HS-5 (cell line): Measurements from ENCODE around the gene RFTN2.
"Not testable (repeated sequence)": the region's sequence is repeated elsewhere in the genome, so short reads cannot be mapped to it uniquely, and the experiment has no call there.

ENCODE experiments used
- DNase-seq: peaks from one replicate; pipeline ENCODE4 v3.0.0-alpha.2; 2012; ENCODE audit warnings: low read depth

RFTN2 gene

DNA sequence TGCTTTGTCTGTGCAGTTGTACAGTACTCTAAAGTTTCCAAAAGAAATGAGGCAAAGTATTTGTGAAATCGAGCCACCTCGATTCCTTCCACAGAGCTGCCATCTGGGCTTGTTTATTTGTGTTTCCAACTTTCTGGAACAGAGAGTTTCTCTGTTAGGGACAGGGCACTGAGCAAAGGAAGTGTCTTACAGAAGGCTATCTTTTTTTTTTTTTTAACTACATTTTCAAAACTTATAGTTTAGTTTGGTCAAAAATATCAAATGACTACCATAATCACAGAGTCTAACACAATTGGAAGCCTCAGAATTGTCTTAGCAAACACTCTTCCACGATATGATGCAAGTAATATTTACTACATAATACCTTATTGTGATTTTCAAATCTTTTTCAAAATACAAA is 796 bp downstream of the RFTN2 start:
- no peak for DNase-seq

DNA sequence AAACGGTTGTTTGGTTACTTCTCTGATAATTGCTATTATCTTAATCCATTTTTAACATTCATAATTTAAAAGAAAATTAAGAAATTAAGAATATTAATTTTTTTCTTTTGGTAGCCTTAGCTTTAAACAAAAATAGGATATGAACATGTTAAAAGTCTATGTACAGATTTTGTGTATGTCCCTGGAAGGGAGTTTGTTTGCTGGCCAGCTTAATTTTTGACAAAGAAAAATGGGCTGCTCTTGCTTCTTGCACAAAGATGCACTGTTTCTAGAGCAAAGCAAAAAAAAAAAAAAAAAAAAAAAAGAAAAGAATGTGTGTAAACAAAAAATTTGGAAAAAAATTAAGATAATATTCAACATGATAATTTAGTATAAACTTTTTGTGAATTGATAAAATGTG is 1.3 kb downstream of the RFTN2 start:
- DNase-seq, result no peak

DNA sequence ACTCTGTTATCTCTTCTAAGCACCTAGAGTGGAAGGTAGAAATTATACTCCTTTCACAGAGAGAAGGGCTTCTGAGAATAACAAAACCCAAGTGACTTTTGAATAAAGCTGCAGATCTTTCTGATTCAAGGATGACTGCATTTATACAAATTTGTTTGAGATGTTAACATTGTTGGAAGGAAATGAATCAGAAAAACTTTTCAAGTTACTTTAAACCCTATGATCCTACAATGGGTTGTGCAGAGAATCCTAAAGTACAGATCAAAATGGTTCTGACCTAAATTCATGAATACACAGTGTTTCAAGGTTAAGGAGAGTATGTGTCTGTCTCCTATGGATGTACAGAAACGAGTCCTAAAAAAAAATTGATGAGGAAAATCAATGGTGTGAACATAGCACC is 1.8 kb downstream of the RFTN2 start:
- DNase-seq, result no peak

DNA sequence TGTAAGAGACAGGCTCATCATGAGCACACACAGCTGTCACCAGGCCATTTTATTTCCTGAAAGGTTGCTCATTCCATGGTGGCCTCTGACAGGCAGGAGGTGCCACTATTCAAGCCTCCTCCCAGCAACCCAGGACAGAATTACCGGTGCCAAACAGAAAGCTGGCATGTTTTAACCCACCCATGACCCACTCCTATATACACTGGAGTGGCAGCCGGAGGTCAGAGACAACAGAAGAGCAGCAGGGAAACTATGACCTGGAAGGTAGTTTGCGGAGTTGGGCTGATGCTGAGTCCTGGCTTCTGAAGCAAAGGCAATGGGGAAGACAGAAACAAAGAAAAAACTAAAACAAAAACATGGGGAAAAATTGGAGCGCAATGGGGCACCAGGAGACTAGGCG is 2.3 kb downstream of the RFTN2 start:
- DNase-seq, result no peak

DNA sequence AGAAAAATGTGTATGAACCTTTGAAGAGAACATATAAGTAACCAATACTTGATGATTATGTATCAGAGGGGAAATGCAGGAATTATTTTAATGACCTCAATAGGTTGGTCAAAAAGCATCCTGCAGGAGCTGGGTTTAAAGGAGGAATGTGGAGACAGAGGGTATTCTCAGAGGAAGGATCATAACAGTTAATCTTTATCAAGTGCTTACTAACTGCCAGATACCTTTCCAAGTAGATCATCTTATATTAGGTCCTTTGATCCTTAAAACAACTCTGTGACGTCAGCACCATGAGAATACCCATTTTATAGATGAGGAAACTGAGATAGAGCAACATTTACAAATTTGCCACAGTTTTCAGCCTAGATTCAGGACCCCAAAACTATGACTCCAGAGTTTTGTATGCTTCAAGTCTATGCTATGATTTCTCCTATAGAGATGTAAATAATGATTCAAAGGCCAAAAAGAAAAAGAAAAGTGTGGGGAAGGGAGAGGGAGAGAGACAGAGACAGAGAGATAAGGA is 3.0 kb downstream of the RFTN2 start:
- DNase-seq, result no peak

DNA sequence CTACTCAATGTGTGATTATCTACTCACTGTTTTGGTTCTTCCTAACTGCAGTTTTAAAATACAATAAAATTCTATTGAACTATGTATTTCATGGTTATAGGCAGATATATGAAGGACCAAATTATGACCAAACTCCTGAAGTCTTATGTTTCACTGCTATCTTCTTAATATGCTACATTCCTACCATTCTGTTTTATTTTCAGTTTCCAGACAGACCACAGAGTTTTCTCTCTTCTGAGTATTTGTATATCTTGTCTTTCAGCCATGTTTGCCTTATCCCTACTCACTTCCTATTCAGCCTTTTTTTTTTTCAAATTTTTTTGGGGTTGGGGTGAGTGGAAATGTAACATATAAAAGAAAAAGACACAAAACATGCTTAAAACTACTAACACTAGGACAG is 6.3 kb downstream of the RFTN2 start:
- no peak for DNase-seq

DNA sequence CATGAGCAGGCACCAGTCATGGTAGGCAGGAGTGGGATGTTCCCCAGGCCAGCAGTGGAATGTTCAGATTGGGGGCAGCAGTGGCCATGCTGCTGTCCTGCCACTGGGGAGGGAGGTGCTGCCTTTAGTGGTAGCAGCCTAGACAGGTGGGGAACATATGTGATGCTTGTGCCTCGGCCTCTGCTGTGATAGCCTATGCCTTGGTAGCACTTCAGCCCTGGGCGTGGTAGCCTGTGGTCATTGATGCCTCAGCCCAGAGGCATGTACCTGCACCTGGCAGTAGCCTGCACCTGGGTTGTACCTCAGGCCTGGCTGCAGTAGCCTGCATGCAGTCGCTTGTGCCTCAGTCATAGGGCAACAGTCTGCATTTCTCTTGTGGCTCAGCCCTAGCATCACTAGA is 7.1 kb downstream of the RFTN2 start:
- DNase-seq, result no peak

DNA sequence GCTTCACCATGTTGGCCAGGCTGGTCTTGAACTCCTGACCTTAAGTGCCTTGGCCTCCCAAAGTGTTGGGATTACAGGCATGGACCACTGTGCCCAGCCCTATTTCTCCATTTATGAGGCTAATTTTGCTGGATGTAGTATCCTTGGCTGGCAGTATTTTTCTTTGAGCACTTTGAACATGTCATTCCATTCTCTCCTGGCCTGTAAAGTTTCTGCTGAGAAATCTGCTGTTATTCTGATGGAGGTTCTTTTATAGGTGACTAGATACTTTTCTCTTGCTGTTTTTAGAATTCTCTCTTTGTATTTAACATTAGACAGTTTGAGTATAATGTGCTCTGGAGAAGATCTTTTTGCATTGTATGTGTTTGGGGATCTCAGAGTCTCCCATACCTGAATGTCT is 9.1 kb downstream of the RFTN2 start:
- no peak for DNase-seq

DNA sequence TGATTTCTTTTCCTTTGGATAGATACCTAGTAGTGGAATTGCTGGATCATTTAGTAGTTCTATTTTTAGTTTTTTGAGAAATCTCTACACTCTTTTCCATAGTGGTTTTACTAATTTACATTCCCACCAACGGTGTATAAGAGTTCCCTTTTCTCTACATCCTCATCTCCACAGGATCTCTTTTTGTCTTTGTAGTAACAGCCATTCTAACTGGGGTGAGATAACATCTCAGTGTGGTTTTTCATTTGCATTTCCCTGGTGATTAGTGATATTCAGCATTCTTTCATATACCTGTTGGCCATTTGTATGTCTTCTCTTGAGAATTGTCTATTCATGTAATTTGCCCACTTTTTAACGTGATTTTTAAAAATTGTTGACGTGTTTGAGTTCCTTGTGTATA is 13.8 kb downstream of the RFTN2 start:
- DNase-seq, result no peak

DNA sequence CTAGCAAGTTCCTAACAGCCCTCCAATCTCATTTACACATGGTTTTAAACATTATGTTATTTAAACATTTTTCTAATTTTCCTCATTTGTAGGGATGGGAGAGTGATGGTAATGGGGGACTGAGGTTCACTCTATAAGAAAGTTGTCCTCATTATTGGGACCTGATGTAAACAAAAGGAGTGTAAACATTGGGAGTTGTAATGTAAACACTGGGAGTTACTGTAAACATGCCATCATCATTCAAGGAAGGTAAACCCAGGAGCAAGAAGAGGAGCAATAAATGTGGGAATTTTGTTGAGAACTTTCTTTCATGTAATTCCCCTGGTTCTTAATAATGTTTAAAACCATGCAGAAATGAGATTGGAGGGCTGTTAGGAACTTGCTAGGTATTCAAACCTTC is 17.8 kb downstream of the RFTN2 start:
- DNase-seq, result no peak

DNA sequence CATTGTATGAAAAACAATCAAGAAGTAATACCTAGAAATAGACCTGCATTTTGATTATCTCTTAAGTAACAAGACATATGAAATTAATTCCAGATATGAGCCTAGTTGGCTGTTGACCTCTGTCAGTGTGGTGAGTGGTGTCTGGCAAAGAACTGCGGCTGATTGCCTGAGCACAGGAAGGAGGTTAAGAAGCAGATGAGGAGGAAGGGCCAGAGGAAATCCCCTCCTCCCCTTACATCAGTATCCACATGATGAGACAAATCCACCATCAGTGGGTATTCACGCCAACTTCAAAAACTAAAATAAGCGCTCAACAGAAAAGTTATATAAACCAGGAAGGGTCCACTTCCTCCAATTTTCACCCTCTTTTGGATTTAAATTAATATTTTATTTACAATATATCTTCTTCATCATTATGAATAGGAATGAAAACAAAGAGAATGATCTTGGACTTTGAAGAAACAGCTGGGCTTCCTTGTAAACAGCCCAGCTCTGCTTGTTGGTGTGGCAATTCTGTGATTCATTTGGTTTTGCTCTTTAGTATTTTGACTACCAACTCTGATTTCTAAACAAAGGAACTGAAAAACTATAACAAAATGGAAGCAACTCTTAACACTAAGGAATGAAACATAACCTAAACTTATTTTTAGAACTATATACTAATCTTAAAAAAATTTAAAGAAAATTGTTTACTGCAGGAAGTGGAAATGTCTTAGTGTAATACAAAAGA is 27.3 kb downstream of the RFTN2 start:
- no peak for DNase-seq

DNA sequence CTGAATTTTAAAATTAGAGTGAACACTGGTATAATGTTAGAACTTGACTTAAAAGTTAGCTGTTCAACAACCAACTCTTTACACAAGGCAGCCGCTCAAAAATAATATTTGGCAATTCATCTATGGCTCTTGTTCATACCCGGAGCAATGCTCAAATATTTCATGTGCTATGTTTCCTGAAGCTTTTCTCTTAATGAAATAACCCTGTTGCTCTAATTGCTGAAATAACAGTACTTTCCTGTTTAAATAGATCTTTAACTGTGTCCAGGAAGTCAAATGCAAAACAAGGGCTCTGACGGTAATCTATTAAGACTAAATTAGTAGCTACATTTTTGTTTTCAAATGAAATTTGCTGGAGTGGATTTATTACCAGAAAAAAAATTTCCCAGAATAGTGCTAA is 33.7 kb downstream of the RFTN2 start:
- DNase-seq, result no peak

DNA sequence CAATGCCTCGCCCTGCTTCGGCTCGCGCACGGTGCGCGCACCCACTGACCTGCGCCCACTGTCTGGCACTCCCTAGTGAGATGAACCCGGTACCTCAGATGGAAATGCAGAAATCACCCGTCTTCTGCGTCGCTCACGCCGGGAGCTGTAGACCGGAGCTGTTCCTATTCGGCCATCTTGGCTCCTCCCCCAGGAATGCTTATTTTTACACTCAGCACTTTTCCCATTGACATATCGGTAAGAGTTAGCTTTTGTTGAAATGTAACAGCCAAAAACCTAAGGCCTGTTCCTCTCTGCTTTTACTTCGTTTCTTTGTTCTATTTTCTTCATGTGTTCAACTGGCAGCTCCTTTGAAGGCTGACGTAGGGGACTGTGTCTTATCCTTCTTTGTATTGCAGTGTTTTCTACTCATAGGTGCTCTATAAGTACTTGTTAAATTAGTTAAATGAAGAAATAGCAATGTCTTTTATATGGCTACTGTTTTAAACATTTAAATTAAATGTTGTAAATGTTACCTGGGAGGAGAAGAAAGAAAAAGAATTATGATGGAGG is 34.7 kb downstream of the RFTN2 start:
- not testable (repeated sequence) for DNase-seq

DNA sequence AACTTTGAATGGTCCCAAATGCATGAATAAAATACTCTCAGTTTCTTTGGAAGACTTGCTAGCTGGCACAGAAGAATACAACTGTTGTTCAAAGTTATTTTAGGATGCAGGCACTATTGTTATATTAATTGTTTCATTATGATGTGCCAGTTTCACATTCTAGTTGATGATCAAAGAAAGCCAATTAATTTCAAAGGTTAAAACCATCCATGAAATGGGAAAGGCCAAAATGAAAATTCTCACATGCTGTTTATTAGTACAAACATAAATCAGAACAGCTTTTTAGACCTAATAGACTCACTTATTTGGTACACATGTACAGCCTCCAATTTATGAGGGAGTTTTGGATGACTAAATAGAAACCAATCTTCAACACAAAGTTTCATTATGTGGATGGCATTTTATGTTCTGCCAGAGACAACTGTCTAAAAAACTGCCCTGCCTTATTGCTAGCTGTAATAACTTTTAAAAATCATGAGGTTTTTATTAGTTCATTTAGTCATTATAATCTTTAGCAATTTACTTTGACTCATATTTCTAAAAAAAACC is 42.2 kb downstream of the RFTN2 start:
- DNase-seq, result no peak

DNA sequence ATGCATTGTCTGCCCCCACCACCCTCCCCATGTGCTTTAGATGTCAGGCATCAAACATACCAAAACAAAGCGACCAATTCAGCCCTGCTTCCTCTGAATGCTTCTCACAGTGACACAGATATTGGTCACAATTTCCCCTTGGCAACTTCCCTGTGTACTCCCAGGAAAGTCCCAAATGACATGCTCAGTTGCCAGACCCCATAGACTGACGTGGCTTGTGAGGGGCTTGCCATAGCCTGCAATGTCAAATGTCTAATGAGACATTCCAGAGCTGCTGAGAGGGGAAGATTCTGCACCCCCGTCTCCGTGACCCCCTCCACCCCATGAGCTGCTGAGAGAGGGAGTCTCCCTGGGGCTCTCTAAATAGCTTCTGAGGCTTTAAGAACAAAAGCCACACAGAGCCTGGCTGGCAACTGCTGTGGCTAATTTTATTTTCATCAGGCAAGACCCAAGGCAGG is 47.3 kb downstream of the RFTN2 start:
- DNase-seq, result no peak

DNA sequence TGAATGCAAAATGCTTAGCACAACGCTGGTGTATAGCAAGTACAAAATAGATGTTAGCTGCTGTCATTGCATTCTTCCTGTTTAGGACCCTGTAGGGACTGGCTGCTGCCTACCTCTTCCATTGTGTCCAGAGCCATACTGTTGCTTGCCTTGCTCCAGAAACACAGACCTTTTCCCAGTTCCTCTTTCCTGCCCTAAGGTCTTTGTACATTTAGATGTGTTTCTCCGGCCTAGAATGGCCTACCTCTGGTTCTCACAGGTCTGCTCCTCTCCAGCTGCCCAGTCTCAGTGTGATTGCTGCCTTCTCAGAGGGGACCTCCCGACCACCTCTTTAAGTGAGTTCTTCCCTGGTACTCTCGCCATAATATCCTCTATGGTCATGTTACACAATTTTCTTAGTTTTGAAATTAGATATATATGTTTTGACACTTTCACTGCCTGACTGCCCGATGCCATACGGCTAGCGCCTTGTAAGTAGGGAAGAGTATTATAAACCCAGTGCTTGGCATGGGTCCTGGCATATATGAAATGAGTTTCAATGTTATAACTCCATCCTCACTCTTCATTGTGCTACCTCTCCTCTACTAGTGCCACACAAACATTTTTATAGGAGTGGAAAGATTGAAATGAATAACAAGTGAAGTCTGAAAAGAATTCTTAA is 48.3 kb downstream of the RFTN2 start:
- DNase-seq, result no peak

DNA sequence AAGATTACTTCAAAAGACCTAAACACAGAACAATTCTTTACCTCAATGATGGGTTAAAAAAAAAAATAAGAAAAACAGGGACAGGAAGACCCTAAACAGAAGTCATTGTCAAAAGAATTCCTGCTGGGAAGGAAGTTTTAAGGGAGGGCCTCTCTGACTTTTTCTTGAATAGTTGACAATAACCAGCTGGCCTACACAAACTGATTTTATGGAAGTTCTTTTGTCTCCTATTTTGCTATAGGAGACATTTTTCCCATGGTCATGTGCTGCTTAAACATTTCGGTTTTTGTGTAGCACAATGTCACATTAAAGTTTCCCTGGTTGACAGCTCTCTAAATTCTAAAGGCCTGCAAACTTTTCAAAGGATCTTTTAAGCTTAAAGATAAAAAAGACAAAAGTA is 55.3 kb downstream of the RFTN2 start:
- no peak for DNase-seq

DNA sequence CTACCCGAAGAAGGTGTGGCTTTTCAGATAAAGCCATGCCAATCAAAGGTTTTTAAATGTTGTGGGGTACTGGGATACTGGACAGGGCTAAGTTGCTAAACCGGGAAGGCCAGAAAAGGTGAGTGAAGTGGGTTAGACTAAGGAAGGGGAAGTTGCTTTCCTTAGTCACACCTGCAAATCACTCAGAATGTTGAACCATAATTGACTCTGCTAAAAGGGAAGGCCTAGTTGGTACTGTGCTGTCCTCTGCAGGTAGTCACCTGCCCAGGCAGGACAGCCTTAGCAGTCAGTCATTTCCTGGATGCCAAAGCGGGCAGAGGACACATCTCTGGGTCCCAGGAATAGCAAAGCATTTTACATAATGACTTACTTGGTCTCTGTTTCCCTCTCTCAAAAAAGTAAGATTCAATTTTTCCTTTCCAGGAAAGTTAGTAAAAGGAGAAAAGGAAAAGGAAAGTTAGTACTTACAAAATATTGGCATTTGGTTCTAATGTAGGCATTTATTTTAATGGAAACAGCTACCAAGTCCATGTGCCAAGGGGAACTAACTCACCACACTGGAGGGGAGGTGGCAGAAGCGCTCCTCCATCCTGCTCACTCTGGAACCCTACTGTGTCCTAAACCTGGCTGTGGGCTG is 60.3 kb downstream of the RFTN2 start:
- DNase-seq, result no peak

DNA sequence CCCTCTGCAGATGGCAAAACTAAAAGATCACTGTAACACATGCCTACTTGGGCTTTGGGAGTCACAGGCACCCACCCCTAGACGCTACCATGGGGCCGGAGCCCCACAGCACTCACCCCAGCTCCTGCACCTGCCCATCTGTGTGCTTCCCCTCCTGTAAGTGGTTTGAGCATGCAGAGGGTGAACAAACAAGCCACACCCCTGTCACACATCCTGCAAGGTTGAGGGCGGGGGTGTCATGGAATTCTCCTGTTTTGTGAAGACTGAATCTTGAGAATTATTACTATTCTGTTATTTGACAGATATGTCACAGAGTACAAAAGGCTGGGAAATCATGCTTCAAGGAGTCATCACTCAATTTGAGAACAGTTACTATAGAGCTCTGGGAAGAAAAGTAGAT is 60.9 kb downstream of the RFTN2 start:
- DNase-seq, result no peak

DNA sequence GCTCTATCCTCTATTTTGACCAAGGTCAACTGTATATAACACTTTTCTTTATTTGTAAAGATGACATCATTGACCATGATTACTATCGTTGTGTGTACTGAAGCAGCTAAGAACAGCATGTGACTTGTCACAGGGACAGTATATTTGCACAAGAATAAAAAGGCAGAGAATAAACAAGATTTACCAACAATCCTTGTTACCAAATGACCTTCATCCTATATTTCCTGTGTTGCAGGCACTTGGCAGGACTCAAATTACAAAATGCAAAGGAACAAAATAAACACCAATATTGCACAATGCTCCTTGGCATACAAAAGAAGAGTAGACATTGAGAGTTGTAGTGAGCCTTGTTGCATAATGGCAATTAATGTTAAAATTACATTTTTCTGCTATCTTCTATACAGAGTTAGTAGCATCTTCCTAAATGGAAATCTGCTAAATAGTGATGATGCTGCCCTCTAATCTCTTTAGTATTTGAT is 61.8 kb downstream of the RFTN2 start:
- no peak for DNase-seq

DNA sequence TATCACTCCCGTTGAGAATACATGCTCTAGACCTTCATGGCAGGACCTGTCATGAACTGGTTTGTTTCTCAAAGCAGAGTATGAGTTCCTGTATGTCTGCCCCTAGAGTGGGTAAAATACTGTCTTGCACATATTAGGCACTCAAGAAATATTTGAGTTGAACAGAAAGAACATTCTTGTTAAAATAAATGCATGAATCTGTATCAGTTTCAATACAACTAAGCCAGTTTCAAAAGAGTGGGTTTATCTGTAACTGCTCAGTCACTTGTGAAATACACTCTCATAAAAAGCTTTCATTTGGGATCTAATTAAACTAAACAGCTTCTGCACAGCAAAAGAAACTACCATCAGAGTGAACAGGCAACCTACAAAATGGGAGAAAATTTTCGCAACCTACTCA is 69.2 kb downstream of the RFTN2 start:
- no peak for DNase-seq

DNA sequence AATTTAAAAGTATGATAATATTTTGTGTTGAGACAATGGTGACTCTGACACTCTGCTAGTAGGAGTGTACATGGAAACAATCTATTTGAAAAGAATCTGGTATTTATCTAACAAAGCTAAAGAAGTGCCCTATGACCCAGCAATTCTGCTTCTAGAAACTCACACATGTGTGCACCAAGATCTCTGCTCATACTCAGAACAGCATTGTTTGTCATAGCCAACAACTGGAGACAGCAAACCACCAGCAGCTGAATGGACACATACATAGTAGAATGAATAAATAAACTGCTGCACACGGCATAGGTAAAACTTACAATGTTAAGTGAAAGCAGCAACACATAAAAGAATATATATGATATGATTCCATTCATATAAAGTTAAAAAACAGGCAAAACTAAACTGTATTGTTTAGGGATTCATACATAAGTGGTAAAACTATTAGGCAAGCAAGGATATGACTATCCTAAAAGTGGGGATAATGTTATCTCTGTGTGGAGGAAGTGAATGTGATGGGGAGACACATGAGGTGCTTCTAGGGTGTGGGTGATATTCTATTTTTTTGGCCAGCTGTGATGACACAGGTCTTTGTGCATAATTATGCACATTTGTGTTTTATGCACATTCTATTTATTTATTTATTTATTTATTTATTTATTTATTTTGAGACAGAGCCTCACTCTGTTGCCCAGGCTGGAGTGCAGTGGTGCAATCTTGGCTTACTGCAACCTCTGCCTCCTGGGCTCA is 71.1 kb downstream of the RFTN2 start:
- no peak for DNase-seq
